Endothelial cell (in vitro differentiated cells): Measurements from ENCODE around the gene CHN2. TPM values are rescaled to one million over a fixed set of nuclear protein-coding genes. Genes with fewer than 3 reads are reported as not detected.

ENCODE experiments used
- DNase-seq: peaks from one replicate; pipeline ENCODE4 v3.0.0; 2021; ENCODE audit warnings: low spot score
- H3K27ac Mint-ChIP-seq: one replicate; pipeline ENCODE4 v1.8.0; 2021; ENCODE audit warnings: mixed read lengths, inconsistent platforms; ENCODE audit not compliant: unreplicated experiment
- H3K27me3 Mint-ChIP-seq: one replicate; pipeline ENCODE4 v1.8.0; 2021; ENCODE audit warnings: mild to moderate bottlenecking, moderate library complexity, mixed read lengths, inconsistent platforms; ENCODE audit not compliant: unreplicated experiment
- H3K36me3 Mint-ChIP-seq: one replicate; pipeline ENCODE4 v1.8.0; 2021; ENCODE audit warnings: mild to moderate bottlenecking, low read depth, mixed read lengths, inconsistent platforms; ENCODE audit not compliant: unreplicated experiment
- H3K4me1 Mint-ChIP-seq: one replicate; pipeline ENCODE4 v1.8.0; 2021; ENCODE audit warnings: mild to moderate bottlenecking, mixed read lengths, inconsistent platforms; ENCODE audit not compliant: unreplicated experiment
- H3K4me3 Mint-ChIP-seq: one replicate; pipeline ENCODE4 v1.8.0; 2021; ENCODE audit warnings: mild to moderate bottlenecking, mixed read lengths, inconsistent platforms; ENCODE audit not compliant: unreplicated experiment
- H3K9me3 Mint-ChIP-seq: one replicate; pipeline ENCODE4 v1.8.0; 2021; ENCODE audit warnings: mixed read lengths, inconsistent platforms; ENCODE audit not compliant: unreplicated experiment
- total RNA-seq: library from RNA; stranded (reverse); fragmentation: NEBNext Ultra II Directional; extraction: Animal tissue kit (Norgen Biotek cat#: 25700); gene quantifications from one replicate; pipeline ENCODE4 v1.2.1, GENCODE V29; 2021; ENCODE audit not compliant: unreplicated experiment
- TF ChIP-seq, protein P1 (sequence below): fragments of 200-600 bp; sonication (generic); IDR thresholded peaks from one replicate; pipeline ENCODE4 v1.5.0; 2021; ENCODE audit warnings: antibody characterized with exemption; ENCODE audit not compliant: unreplicated experiment

CHN2 gene
- total RNA-seq, 1 donor from 2014 or later, result 3.4 TPM

DNA sequence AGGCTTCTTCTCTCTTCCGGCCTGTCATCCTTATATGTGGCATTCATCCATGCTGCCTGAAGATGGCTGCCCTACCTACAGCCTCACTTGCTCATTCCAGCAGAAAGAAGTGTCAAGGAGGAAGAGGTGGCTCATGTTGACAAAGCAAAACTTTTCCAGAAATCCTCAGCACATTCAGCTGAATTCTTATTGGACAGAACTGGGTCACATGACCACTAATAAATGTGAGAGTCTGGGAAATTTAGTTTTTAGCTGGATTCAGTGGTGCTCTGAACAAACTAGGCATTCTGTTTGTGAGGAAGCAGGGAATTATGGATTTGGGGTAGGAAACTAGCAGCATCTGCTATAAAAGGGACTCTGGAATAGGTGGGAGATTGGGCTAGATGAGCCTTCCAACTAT, 58.6 kb downstream of the CHN2 start:
- Mint-ChIP-seq H3K27me3 (peaks cover 3% of the 10 kb centered on the region), H3K4me1 (no peaks in the 10 kb centered on the region), H3K27ac (no peak overlapping the region), H3K36me3 (no peaks in the 10 kb centered on the region), H3K9me3 (no peaks in the 10 kb centered on the region), H3K4me3 (no peak overlapping the region)
- TF ChIP-seq, protein P1, sequence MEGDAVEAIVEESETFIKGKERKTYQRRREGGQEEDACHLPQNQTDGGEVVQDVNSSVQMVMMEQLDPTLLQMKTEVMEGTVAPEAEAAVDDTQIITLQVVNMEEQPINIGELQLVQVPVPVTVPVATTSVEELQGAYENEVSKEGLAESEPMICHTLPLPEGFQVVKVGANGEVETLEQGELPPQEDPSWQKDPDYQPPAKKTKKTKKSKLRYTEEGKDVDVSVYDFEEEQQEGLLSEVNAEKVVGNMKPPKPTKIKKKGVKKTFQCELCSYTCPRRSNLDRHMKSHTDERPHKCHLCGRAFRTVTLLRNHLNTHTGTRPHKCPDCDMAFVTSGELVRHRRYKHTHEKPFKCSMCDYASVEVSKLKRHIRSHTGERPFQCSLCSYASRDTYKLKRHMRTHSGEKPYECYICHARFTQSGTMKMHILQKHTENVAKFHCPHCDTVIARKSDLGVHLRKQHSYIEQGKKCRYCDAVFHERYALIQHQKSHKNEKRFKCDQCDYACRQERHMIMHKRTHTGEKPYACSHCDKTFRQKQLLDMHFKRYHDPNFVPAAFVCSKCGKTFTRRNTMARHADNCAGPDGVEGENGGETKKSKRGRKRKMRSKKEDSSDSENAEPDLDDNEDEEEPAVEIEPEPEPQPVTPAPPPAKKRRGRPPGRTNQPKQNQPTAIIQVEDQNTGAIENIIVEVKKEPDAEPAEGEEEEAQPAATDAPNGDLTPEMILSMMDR, result no peak
- no peak for DNase-seq

- Mint-ChIP-seq H3K36me3 (no peaks in the 10 kb centered on the region), H3K4me1 (no peaks in the 10 kb centered on the region), H3K9me3 (no peaks in the 10 kb centered on the region), H3K27me3 (peaks cover 5% of the 10 kb centered on the region), H3K27ac (no peak overlapping the region), H3K4me3 (no peak overlapping the region)
- TF ChIP-seq, protein P1, result no peak
- no peak for DNase-seq
Measured at GRCh38 chr7:29254591-29254990, 60.0 kb downstream of the CHN2 start.

GRCh38 chr7:29255199-29255878, 60.8 kb downstream of the CHN2 start:
- Mint-ChIP-seq H3K4me1 (no peaks in the 10 kb centered on the region), H3K27me3 (peaks cover 5% of the 10 kb centered on the region), H3K9me3 (no peaks in the 10 kb centered on the region), H3K27ac (no peak overlapping the region), H3K4me3 (no peak overlapping the region), H3K36me3 (no peaks in the 10 kb centered on the region)
- TF ChIP-seq, protein P1, result no peak
- no peak for DNase-seq

- Mint-ChIP-seq H3K27me3 (peaks cover 5% of the 10 kb centered on the region), H3K27ac (no peak overlapping the region), H3K4me3 (no peak overlapping the region), H3K36me3 (no peaks in the 10 kb centered on the region), H3K9me3 (no peaks in the 10 kb centered on the region), H3K4me1 (no peaks in the 10 kb centered on the region)
- TF ChIP-seq, protein P1, result no peak
- no peak for DNase-seq
Measured at GRCh38 chr7:29255906-29256692, 61.5 kb downstream of the CHN2 start.

DNA sequence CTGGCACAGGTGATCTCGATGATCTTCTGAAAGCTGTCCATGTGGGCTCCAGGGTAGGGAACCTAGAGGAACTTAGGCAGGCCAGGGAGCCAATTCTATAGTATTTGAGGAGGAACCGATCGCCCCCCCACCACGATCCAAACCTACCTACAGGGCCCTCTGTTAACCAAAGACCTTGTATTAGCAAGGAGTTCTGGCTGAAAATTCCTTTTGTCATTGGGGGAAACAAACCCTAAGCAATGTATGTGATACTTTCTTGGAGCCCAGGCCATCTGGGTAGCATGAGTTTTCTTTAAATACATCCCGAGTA, 62.1 kb downstream of the CHN2 start:
- TF ChIP-seq, protein P1, result no peak
- no peaks in the 10 kb centered on the region for H3K36me3 Mint-ChIP-seq
- H3K4me3 Mint-ChIP-seq, result no peak overlapping the region
- H3K27ac Mint-ChIP-seq, result no peak overlapping the region
- H3K9me3 Mint-ChIP-seq, result no peaks in the 10 kb centered on the region
- no peak for DNase-seq
- H3K4me1 Mint-ChIP-seq, result no peaks in the 10 kb centered on the region
- peaks cover 5% of the 10 kb centered on the region for H3K27me3 Mint-ChIP-seq
